Activated CD4-positive, CD25-positive, alpha-beta regulatory T cell treated with anti-CD3 and anti-CD28 coated beads, Interleukin-2, amount 50 U/mL, for 72 hours (primary cell): ENCODE measurements around the gene A3GALT2.

Experiments used
- DNase-seq: peaks from one replicate; pipeline ENCODE4 v3.0.0; 2021

A3GALT2 gene

GRCh38 chr1:33320619-33321165, at the start of gene A3GALT2:
Gene A3GALT2 (minus strand): TSS chr1:33321098. CDS start chr1:33321098, 0 bp downstream.
- no peak for DNase-seq

- no peak for DNase-seq
These were observed 49.4 kb upstream of the A3GALT2 start for GRCh38 chr1:33370301-33370700.

- DNase-seq, result no peak
These were observed 48.9 kb upstream of the A3GALT2 start for GRCh38 chr1:33369764-33370163.

GRCh38 chr1:33369081-33369480, 48.2 kb upstream of the A3GALT2 start:
- no peak for DNase-seq

GRCh38 chr1:33368431-33368830, 47.5 kb upstream of the A3GALT2 start:
- no peak for DNase-seq

GRCh38 chr1:33367485-33368405, 46.8 kb upstream of the A3GALT2 start:
- DNase-seq, result peak; percentile 85

- DNase-seq, result no peak
These were observed 46.0 kb upstream of the A3GALT2 start for GRCh38 chr1:33366762-33367484.

- DNase-seq, result no peak
These were observed 44.7 kb upstream of the A3GALT2 start for GRCh38 chr1:33365560-33365997.

GRCh38 chr1:33364565-33364918, 43.6 kb upstream of the A3GALT2 start:
- DNase-seq, result no peak

GRCh38 chr1:33363470-33363861, 42.6 kb upstream of the A3GALT2 start:
- DNase-seq, result no peak

GRCh38 chr1:33363021-33363420, 42.1 kb upstream of the A3GALT2 start:
- DNase-seq, result no peak

- DNase-seq, result no peak
These were observed 40.8 kb upstream of the A3GALT2 start for GRCh38 chr1:33361532-33362235.

GRCh38 chr1:33360367-33360766, 39.5 kb upstream of the A3GALT2 start:
- DNase-seq, result no peak

- DNase-seq, result no peak
These were observed 39.0 kb upstream of the A3GALT2 start for GRCh38 chr1:33359931-33360330.

GRCh38 chr1:33358795-33359503, 38.1 kb upstream of the A3GALT2 start:
- no peak for DNase-seq

- no peak for DNase-seq
These were observed 37.4 kb upstream of the A3GALT2 start for GRCh38 chr1:33358114-33358794.

GRCh38 chr1:33357099-33357498, 36.2 kb upstream of the A3GALT2 start:
- no peak for DNase-seq

- no peak for DNase-seq
These were observed 33.9 kb upstream of the A3GALT2 start for GRCh38 chr1:33354707-33355316.

- DNase-seq, result no peak
These were observed 32.6 kb upstream of the A3GALT2 start for GRCh38 chr1:33353531-33353930.

GRCh38 chr1:33351281-33351660, 30.4 kb upstream of the A3GALT2 start:
- DNase-seq, result no peak

GRCh38 chr1:33350611-33351280, 29.8 kb upstream of the A3GALT2 start:
- no peak for DNase-seq
